Activated CD4-positive, alpha-beta T cell treated with anti-CD3 and anti-CD28 coated beads, Interleukin-2, amount 50 U/mL, for 1 hour (primary cell): ENCODE measurements around the gene NRG2.
A peak's percentile ranks its signal among the peaks of the same experiment; 100 is the strongest.

Source experiments
- DNase-seq: peaks from one replicate; pipeline ENCODE4 v3.0.0-alpha.2; 2020

NRG2 gene

GRCh38 chr5:139872851-139873794, 170.0 kb downstream of the NRG2 start:
- no peak for DNase-seq

- DNase-seq: no peak
Observed at GRCh38 chr5:139872052-139872766, 170.9 kb downstream of the NRG2 start.

- no peak for DNase-seq
Observed at GRCh38 chr5:139871614-139872013, 171.5 kb downstream of the NRG2 start.

- DNase-seq: no peak
Observed at GRCh38 chr5:139870677-139871076, 172.4 kb downstream of the NRG2 start.

- DNase-seq: no peak
Observed at GRCh38 chr5:139869042-139869790, 173.9 kb downstream of the NRG2 start.

GRCh38 chr5:139867581-139867980, 175.5 kb downstream of the NRG2 start:
- no peak for DNase-seq

- no peak for DNase-seq
Observed at GRCh38 chr5:139867109-139867508, 176.0 kb downstream of the NRG2 start.

GRCh38 chr5:139864716-139865483, 178.2 kb downstream of the NRG2 start:
- no peak for DNase-seq

- DNase-seq: peak; percentile 49
Observed at GRCh38 chr5:139863855-139864558, 179.1 kb downstream of the NRG2 start.

GRCh38 chr5:139863361-139863760, 179.7 kb downstream of the NRG2 start:
- no peak for DNase-seq

- no peak for DNase-seq
Observed at GRCh38 chr5:139862803-139863202, 180.3 kb downstream of the NRG2 start.

GRCh38 chr5:139862313-139862712, 180.8 kb downstream of the NRG2 start:
- no peak for DNase-seq

- DNase-seq: no peak
Observed at GRCh38 chr5:139861889-139862207, 181.3 kb downstream of the NRG2 start.

- DNase-seq: no peak
Observed at GRCh38 chr5:139861021-139861888, 181.8 kb downstream of the NRG2 start.

GRCh38 chr5:139859013-139859412, 184.1 kb downstream of the NRG2 start:
- DNase-seq: no peak

- no peak for DNase-seq
Observed at GRCh38 chr5:139856714-139857113, 186.4 kb downstream of the NRG2 start.

- no peak for DNase-seq
Observed at GRCh38 chr5:139855946-139856540, 187.1 kb downstream of the NRG2 start.

- DNase-seq: no peak
Observed at GRCh38 chr5:139855451-139855850, 187.6 kb downstream of the NRG2 start.

GRCh38 chr5:139854953-139855352, 188.1 kb downstream of the NRG2 start:
- DNase-seq: no peak

GRCh38 chr5:139854029-139854605, 189.0 kb downstream of the NRG2 start:
- no peak for DNase-seq
